Neural progenitor cell (in vitro differentiated cells): ENCODE results near the gene METTL23.
"Not testable (repeated sequence)": the region's sequence is repeated elsewhere in the genome, so short reads cannot be mapped to it uniquely, and the experiment has no call there.

Experiments used
- CTCF ChIP-seq: fragments of 200-600 bp; sonication (generic); IDR thresholded peaks from 2 replicates; pipeline ENCODE4 v1.5.1; 2017; ENCODE audit warnings: antibody characterized with exemption, mild to moderate bottlenecking
- EZH2phosphoT487 ChIP-seq: fragments of 200-600 bp; sonication (generic); IDR thresholded peaks from 2 replicates; pipeline ENCODE4 v1.6.1; 2017; ENCODE audit warnings: antibody characterized with exemption

- TF ChIP-seq CTCF, EZH2phosphoT487: not testable (repeated sequence)
Observed at GRCh38 chr17:76731800-76732733, 5.4 kb downstream of the METTL23 start.
